ENCODE measurements around the gene COX5B. TPM values are rescaled to one million over a fixed set of nuclear protein-coding genes. Genes with fewer than 3 reads are reported as not detected.

The COX5B gene
- total RNA-seq, 1 donor from 2014 or later, result 142 TPM

GRCh38 chr2:97645112-97645694 lies 659 bp upstream of the COX5B start:
- H3K4me1 Mint-ChIP-seq, result peaks cover 18% of the 10 kb centered on the region

GRCh38 chr2:97646977-97647376 lies 1.1 kb downstream of the COX5B start:
- no peak for DNase-seq (ENCODE audit: low read depth, low spot score)
- H3K4me3 Mint-ChIP-seq, result peak overlapping the region; percentile 94
- H3K9me3 Mint-ChIP-seq, result no peaks in the 10 kb centered on the region
- peaks cover 18% of the 10 kb centered on the region for H3K4me1 Mint-ChIP-seq
- peaks cover 4% of the 10 kb centered on the region for H3K36me3 Mint-ChIP-seq (ENCODE audit: low read depth)
- no peaks in the 10 kb centered on the region for H3K27me3 Mint-ChIP-seq (ENCODE audit: low read depth)
- TF ChIP-seq CTCF (conservative IDR thresholded peaks at IDR 0.05), result no peak
- H3K27ac Mint-ChIP-seq (ENCODE audit: unreplicated experiment), result no peak overlapping the region

More at GRCh38 chr2:97645112-97645694, 659 bp upstream of the COX5B start:
- H3K4me3 Mint-ChIP-seq, result peak overlapping the region; percentile 94
- DNase-seq (ENCODE audit: low read depth, low spot score), result peak; percentile 18
- H3K27ac Mint-ChIP-seq (ENCODE audit: unreplicated experiment), result peak overlapping the region; percentile 99
- H3K36me3 Mint-ChIP-seq (ENCODE audit: low read depth), result peaks cover 4% of the 10 kb centered on the region
- TF ChIP-seq CTCF (conservative IDR thresholded peaks at IDR 0.05), result no peak
- H3K27me3 Mint-ChIP-seq (ENCODE audit: low read depth), result no peaks in the 10 kb centered on the region
- no peaks in the 10 kb centered on the region for H3K9me3 Mint-ChIP-seq

GRCh38 chr2:97651114-97651513 lies 5.3 kb downstream of the COX5B start:
- no peak overlapping the region for H3K27ac Mint-ChIP-seq (ENCODE audit: unreplicated experiment)
- H3K4me3 Mint-ChIP-seq, result peak overlapping the region; percentile 7
- no peaks in the 10 kb centered on the region for H3K27me3 Mint-ChIP-seq (ENCODE audit: low read depth)
- peaks cover 9% of the 10 kb centered on the region for H3K9me3 Mint-ChIP-seq
- no peak for DNase-seq (ENCODE audit: low read depth, low spot score)
- TF ChIP-seq CTCF (conservative IDR thresholded peaks at IDR 0.05), result no peak
- H3K36me3 Mint-ChIP-seq (ENCODE audit: low read depth), result peaks cover 26% of the 10 kb centered on the region
- H3K4me1 Mint-ChIP-seq, result peaks cover 9% of the 10 kb centered on the region

GRCh38 chr2:97653473-97653872 lies 7.6 kb downstream of the COX5B start:
- no peak for DNase-seq (ENCODE audit: low read depth, low spot score)
- Mint-ChIP-seq H3K27ac (ENCODE audit: unreplicated experiment) (no peak overlapping the region), H3K27me3 (ENCODE audit: low read depth) (no peaks in the 10 kb centered on the region), H3K4me3 (no peak overlapping the region), H3K4me1 (no peaks in the 10 kb centered on the region), H3K9me3 (peaks cover 9% of the 10 kb centered on the region), H3K36me3 (ENCODE audit: low read depth) (peaks cover 31% of the 10 kb centered on the region)
- TF ChIP-seq CTCF (conservative IDR thresholded peaks at IDR 0.05), result no peak

GRCh38 chr2:97653874-97654273 lies 8.0 kb downstream of the COX5B start:
- Mint-ChIP-seq H3K9me3 (peaks cover 9% of the 10 kb centered on the region), H3K4me1 (no peaks in the 10 kb centered on the region), H3K4me3 (no peak overlapping the region), H3K36me3 (ENCODE audit: low read depth) (peaks cover 31% of the 10 kb centered on the region), H3K27ac (ENCODE audit: unreplicated experiment) (no peak overlapping the region), H3K27me3 (ENCODE audit: low read depth) (no peaks in the 10 kb centered on the region)
- TF ChIP-seq CTCF (conservative IDR thresholded peaks at IDR 0.05), result no peak
- DNase-seq (ENCODE audit: low read depth, low spot score), result no peak

Data from neural crest cell (in vitro differentiated cells).